ENCODE measurements around the gene HES5.

The HES5 gene

DNA sequence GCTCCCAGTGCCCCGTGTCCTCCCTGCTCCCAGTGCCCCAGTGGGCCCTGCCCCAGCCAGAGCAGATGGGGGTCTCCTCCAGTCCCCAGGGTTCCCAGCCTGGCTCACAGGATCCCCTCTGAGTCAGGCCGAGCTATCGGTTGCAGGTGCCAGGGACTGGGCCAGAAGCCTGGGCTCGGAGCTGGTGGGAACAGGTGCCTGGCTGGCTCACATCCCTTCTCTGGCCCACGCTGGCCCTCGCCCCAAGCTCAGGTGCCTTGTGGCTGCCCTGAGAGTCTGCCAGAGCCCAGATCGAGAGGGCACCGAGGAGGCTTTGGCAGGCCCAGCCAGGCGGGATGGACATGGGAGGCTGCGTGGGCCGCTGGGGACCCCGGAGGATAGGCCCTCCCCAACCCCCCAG is 35.0 kb downstream of the HES5 start:
- Histone ChIP-seq H3K4me2 (no peak overlapping the region), H3K27ac (no peak overlapping the region), H3K4me3 (IDR thresholded peaks at IDR 0.05; ENCODE audit: insufficient read depth, low read depth, low read length) (no peak overlapping the region), H3K9ac (no peak overlapping the region), H3K4me1 (ENCODE audit: low read depth, poor library complexity, severe bottlenecking) (no peaks in the 10 kb centered on the region), H4K20me1 (ENCODE audit: insufficient read depth) (no peaks in the 10 kb centered on the region), H3K79me2 (ENCODE audit: insufficient read depth, low read depth) (no peaks in the 10 kb centered on the region), H2AFZ (ENCODE audit: low read depth) (no peak overlapping the region), H3K27me3 (ENCODE audit: insufficient read depth, low read depth) (peaks cover 84% of the 10 kb centered on the region), H3K36me3 (ENCODE audit: insufficient read depth) (no peaks in the 10 kb centered on the region)
- TF ChIP-seq, protein P1, sequence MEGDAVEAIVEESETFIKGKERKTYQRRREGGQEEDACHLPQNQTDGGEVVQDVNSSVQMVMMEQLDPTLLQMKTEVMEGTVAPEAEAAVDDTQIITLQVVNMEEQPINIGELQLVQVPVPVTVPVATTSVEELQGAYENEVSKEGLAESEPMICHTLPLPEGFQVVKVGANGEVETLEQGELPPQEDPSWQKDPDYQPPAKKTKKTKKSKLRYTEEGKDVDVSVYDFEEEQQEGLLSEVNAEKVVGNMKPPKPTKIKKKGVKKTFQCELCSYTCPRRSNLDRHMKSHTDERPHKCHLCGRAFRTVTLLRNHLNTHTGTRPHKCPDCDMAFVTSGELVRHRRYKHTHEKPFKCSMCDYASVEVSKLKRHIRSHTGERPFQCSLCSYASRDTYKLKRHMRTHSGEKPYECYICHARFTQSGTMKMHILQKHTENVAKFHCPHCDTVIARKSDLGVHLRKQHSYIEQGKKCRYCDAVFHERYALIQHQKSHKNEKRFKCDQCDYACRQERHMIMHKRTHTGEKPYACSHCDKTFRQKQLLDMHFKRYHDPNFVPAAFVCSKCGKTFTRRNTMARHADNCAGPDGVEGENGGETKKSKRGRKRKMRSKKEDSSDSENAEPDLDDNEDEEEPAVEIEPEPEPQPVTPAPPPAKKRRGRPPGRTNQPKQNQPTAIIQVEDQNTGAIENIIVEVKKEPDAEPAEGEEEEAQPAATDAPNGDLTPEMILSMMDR (conservative IDR thresholded peaks at IDR 0.05; ENCODE audit: low read depth, low read length): no peak

DNA sequence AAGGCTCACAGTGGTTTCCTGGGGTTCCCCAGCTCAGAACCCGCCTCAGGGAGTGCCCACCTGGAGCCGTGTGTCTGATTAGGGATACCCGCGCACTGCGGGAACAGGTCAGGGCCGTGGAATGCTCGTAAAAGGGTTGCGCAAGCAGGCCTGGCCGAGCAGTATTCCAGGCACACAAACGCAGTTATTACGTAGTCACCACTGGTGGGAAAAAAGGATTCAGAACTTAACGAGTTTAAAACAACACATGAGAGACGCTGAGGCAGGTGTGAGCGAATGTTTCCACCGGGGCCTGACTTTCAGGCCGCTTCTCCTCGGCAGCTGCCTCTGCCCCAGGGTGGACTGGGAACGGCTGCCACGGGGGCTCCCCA is 35.8 kb downstream of the HES5 start:
- Histone ChIP-seq H3K4me1 (ENCODE audit: low read depth, poor library complexity, severe bottlenecking) (no peaks in the 10 kb centered on the region), H3K79me2 (ENCODE audit: insufficient read depth, low read depth) (no peaks in the 10 kb centered on the region), H3K4me3 (IDR thresholded peaks at IDR 0.05; ENCODE audit: insufficient read depth, low read depth, low read length) (no peak overlapping the region), H3K4me2 (no peak overlapping the region), H4K20me1 (ENCODE audit: insufficient read depth) (no peaks in the 10 kb centered on the region), H3K9ac (no peak overlapping the region), H3K27ac (no peak overlapping the region), H2AFZ (ENCODE audit: low read depth) (no peak overlapping the region), H3K36me3 (ENCODE audit: insufficient read depth) (no peaks in the 10 kb centered on the region), H3K27me3 (ENCODE audit: insufficient read depth, low read depth) (peaks cover 86% of the 10 kb centered on the region)
- TF ChIP-seq, protein P1 (conservative IDR thresholded peaks at IDR 0.05; ENCODE audit: low read depth, low read length): no peak

DNA sequence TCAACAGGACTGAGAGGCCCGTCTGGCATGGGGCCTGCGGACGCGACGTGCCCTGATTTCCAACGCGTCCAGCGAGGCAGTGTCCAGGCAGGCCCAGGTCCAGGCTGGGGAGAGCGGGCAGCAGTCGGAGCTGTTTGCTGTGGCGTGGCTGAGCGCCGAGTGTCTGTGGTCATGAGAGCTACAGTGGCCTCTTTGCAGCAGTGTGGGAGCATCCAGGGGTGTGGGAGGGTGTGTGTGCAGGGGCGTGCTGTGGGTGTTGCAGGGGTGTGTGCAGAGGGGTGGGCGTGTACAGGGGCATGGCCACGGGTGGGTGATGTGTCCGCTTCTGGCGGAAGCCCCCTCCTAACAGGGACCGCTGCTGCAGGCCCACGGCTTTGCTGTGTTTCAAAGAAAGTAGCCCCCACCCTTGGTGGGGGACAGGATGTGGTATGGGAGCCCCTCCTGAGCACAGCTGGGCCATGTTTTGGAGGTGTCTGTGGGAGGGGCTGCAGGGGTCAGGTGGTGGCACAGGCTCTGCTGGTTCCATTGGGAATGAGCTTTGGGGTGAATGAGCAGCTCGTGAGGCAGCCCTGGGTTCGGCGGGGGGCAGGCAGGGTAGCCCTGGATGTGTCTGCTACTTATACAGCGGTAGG is 36.3 kb downstream of the HES5 start:
- H3K4me3 ChIP-seq (IDR thresholded peaks at IDR 0.05; ENCODE audit: insufficient read depth, low read depth, low read length): no peak overlapping the region
- H3K27me3 ChIP-seq (ENCODE audit: insufficient read depth, low read depth): peaks cover 90% of the 10 kb centered on the region
- H2AFZ ChIP-seq (ENCODE audit: low read depth): no peak overlapping the region
- H3K27ac ChIP-seq: no peak overlapping the region
- H3K4me1 ChIP-seq (ENCODE audit: low read depth, poor library complexity, severe bottlenecking): no peaks in the 10 kb centered on the region
- TF ChIP-seq, protein P1 (conservative IDR thresholded peaks at IDR 0.05; ENCODE audit: low read depth, low read length): no peak
- no peaks in the 10 kb centered on the region for H4K20me1 ChIP-seq (ENCODE audit: insufficient read depth)
- no peak overlapping the region for H3K9ac ChIP-seq
- no peaks in the 10 kb centered on the region for H3K79me2 ChIP-seq (ENCODE audit: insufficient read depth, low read depth)
- H3K4me2 ChIP-seq: no peak overlapping the region
- H3K36me3 ChIP-seq (ENCODE audit: insufficient read depth): no peaks in the 10 kb centered on the region

DNA sequence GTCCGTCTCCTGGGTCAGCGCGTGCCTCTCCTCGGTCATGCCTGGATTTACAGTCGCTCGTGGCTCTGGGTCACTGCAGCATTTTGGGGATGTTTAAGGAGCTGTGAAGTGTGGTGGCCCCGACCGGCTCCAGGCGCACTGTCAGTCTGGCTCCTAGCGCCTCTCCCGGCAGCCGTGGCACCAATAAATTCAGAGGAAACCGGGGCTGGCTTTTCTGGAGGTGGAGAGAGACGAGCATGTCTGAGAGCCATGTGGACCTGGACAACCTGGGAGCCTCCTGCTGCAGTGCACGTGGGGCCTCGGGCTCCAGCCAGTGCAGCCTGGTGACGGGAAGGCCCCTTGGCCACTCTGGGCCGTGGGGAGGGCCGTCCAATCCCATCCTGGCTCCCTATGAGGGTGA is 36.8 kb downstream of the HES5 start:
- Histone ChIP-seq H3K36me3 (ENCODE audit: insufficient read depth) (no peaks in the 10 kb centered on the region), H3K79me2 (ENCODE audit: insufficient read depth, low read depth) (no peaks in the 10 kb centered on the region), H3K4me2 (no peak overlapping the region), H3K9ac (no peak overlapping the region), H2AFZ (ENCODE audit: low read depth) (no peak overlapping the region), H4K20me1 (ENCODE audit: insufficient read depth) (no peaks in the 10 kb centered on the region), H3K4me1 (ENCODE audit: low read depth, poor library complexity, severe bottlenecking) (no peaks in the 10 kb centered on the region), H3K27me3 (ENCODE audit: insufficient read depth, low read depth) (peaks cover 95% of the 10 kb centered on the region), H3K4me3 (IDR thresholded peaks at IDR 0.05; ENCODE audit: insufficient read depth, low read depth, low read length) (no peak overlapping the region), H3K27ac (no peak overlapping the region)
- TF ChIP-seq, protein P1 (conservative IDR thresholded peaks at IDR 0.05; ENCODE audit: low read depth, low read length): no peak

All from KMS-11 (cell line).